ENCODE measurements around the gene MATN1. TPM values are rescaled to one million over a fixed set of nuclear protein-coding genes. Genes with fewer than 3 reads are reported as not detected.

MATN1 gene
- total RNA-seq, 1 experiment from 2014 or later = 0.47 TPM

- ChIA-PET CTCF (interaction anchor here (1.0 to 1.8 kb wide), 2 partner anchors 20 to 39 kb away, joined by 6 to 7 read pairs; no protein-coding TSS in a partner anchor), POLR2A (interaction anchor here (0.7 to 1.6 kb wide), 5 partner anchors 12 to 150 kb away, joined by 3 to 7 read pairs (median 3); no protein-coding TSS in a partner anchor)
- Mint-ChIP-seq H3K4me3 (ENCODE audit: unreplicated experiment) (no peak overlapping the region), H3K9me3 (ENCODE audit: unreplicated experiment) (no peaks in the 10 kb centered on the region), H3K36me3 (ENCODE audit: insufficient read depth, unreplicated experiment) (peaks cover 7% of the 10 kb centered on the region), H3K4me1 (ENCODE audit: insufficient read depth, unreplicated experiment) (peaks cover 9% of the 10 kb centered on the region), H3K27me3 (ENCODE audit: insufficient read depth, unreplicated experiment) (no peaks in the 10 kb centered on the region), H3K27ac (ENCODE audit: low read depth, unreplicated experiment) (no peak overlapping the region)
- no TSS peak for BruUV-seq (replicated peaks)
- no peak for DNase-seq (ENCODE audit: unreplicated experiment)
- TF ChIP-seq CTCF (IDR thresholded peaks at IDR 0.05; ENCODE audit: unreplicated experiment) = no peak
- intact Hi-C loops (cut with micrococcal nuclease) = no loop called here
Measured at GRCh38 chr1:30762152-30762929, 39.0 kb upstream of the MATN1 start.

GRCh38 chr1:30761381-30762151, 38.2 kb upstream of the MATN1 start:
- H3K27ac Mint-ChIP-seq (ENCODE audit: low read depth, unreplicated experiment) = no peak overlapping the region
- no peak overlapping the region for H3K4me3 Mint-ChIP-seq (ENCODE audit: unreplicated experiment)
- POLR2A ChIA-PET = interaction anchor here (0.6 to 1.6 kb wide), 4 partner anchors 10 to 17 kb away, joined by 3 to 7 read pairs (median 5); no protein-coding TSS in a partner anchor
- H3K9me3 Mint-ChIP-seq (ENCODE audit: unreplicated experiment) = no peaks in the 10 kb centered on the region
- BruUV-seq (replicated peaks) = no TSS peak
- intact Hi-C loops (cut with micrococcal nuclease) = no loop called here
- DNase-seq (ENCODE audit: unreplicated experiment) = no peak
- peaks cover 7% of the 10 kb centered on the region for H3K36me3 Mint-ChIP-seq (ENCODE audit: insufficient read depth, unreplicated experiment)
- no peak for TF ChIP-seq CTCF (IDR thresholded peaks at IDR 0.05; ENCODE audit: unreplicated experiment)
- peaks cover 17% of the 10 kb centered on the region for H3K4me1 Mint-ChIP-seq (ENCODE audit: insufficient read depth, unreplicated experiment)
- no peaks in the 10 kb centered on the region for H3K27me3 Mint-ChIP-seq (ENCODE audit: insufficient read depth, unreplicated experiment)
- CTCF ChIA-PET = interaction anchor here (0.7 to 1.8 kb wide), 2 partner anchors 18 to 21 kb away, joined by 3 to 7 read pairs; no protein-coding TSS in a partner anchor

- no peak overlapping the region for H3K27ac Mint-ChIP-seq (ENCODE audit: low read depth, unreplicated experiment)
- peaks cover 7% of the 10 kb centered on the region for H3K36me3 Mint-ChIP-seq (ENCODE audit: insufficient read depth, unreplicated experiment)
- H3K27me3 Mint-ChIP-seq (ENCODE audit: insufficient read depth, unreplicated experiment) = no peaks in the 10 kb centered on the region
- H3K9me3 Mint-ChIP-seq (ENCODE audit: unreplicated experiment) = no peaks in the 10 kb centered on the region
- DNase-seq (ENCODE audit: unreplicated experiment) = no peak
- H3K4me3 Mint-ChIP-seq (ENCODE audit: unreplicated experiment) = no peak overlapping the region
- TF ChIP-seq CTCF (IDR thresholded peaks at IDR 0.05; ENCODE audit: unreplicated experiment) = no peak
- intact Hi-C loops (cut with micrococcal nuclease) = no loop called here
- no TSS peak for BruUV-seq (replicated peaks)
- ChIA-PET CTCF (interaction anchor here (0.7 to 1.8 kb wide), 2 partner anchors 19 to 21 kb away, joined by 3 to 7 read pairs; no protein-coding TSS in a partner anchor), POLR2A (interaction anchor here (0.6 to 1.3 kb wide), 3 partner anchors 10 to 18 kb away, joined by 3 to 6 read pairs (median 4); no protein-coding TSS in a partner anchor)
- peaks cover 18% of the 10 kb centered on the region for H3K4me1 Mint-ChIP-seq (ENCODE audit: insufficient read depth, unreplicated experiment)
Measured at GRCh38 chr1:30760596-30761324, 37.4 kb upstream of the MATN1 start.
